Activated naive CD4-positive, alpha-beta T cell (primary cell): Measurements from ENCODE around the gene C1QB.
"Not testable (repeated sequence)": the region's sequence is repeated elsewhere in the genome, so short reads cannot be mapped to it uniquely, and the experiment has no call there.

Experiments
- DNase-seq, 4 experiments: peaks; one replicate each; lab custom pipeline; 2025; lab: John Stamatoyannopoulos, UW

Gene C1QB

GRCh38 chr1:22662986-22663408 lies 10.0 kb downstream of the C1QB start:
- DNase-seq: no peak

GRCh38 chr1:22665752-22666151 lies 12.7 kb downstream of the C1QB start:
- DNase-seq: no peak

DNA sequence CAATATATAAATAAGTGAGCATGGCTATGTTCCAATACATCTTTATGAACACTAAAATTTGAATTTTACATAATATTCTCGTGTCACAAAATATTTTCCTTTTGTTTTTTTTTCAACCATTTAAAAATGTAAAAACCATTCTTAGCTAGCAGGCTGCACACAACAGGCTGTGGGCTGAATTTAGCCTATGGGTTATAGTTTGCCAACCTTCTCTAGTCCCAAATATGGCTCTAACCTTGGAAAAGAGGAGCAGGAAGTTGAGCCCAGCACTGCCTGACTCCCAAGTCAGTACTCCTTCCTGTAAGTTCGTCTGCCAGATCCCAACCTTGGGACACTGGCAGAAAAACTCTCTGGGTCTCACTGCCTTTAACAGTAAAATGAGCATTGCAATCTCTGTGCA lies 13.4 kb downstream of the C1QB start:
- no peak for DNase-seq

DNA sequence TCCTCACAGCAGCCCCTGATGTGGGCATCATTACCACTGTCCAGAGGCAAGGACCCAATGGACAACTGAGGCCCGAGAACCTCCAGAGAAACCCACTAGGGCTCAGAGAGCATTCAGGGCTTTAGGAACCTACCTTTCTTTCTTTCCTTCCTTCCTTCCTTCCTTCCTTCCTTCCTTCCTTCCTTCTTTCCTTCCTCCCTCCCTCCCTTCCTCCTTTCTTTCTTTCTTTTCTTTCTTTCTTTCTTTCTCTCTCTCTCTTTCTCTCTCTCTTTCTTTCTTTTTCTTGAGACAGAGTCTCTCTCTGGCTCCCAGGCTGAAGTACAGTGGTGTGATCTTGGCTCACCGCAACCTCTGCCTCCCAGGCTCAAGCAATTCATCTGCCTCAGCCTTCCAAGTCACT lies 15.8 kb downstream of the C1QB start:
- not testable (repeated sequence) for DNase-seq

DNA sequence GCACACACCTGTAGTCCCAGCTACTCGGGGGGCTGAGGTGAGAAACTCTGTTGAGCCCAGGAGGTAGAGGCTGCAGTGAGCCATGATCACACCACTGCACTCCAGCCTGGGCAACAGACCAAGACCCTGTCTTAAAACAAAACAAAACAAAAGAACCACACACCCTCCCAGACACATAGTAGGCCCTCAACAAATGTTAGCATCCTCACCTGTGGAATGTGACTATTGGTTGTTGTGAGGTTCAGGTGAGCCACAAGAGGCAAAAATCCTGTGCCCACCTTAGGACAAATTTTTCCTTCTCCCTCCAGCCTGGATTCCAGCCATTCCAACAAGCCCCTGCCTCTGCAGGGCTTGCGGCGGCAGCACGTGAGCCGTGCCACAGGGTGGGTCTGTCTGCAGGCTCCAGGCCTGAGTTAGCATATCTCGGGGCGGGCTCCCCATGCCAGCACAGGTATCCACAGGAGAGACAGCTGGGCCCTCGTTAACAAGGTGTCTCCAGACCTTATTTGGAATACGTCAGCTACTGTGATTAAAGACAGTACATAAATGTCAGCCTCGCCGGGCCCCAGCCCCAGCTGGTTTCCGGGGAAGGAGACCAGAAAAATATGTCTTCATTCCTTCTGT lies 17.4 kb downstream of the C1QB start:
- DNase-seq: no peak

- no peak for DNase-seq
Measured at GRCh38 chr1:22671999-22672398, 19.0 kb downstream of the C1QB start.

DNA sequence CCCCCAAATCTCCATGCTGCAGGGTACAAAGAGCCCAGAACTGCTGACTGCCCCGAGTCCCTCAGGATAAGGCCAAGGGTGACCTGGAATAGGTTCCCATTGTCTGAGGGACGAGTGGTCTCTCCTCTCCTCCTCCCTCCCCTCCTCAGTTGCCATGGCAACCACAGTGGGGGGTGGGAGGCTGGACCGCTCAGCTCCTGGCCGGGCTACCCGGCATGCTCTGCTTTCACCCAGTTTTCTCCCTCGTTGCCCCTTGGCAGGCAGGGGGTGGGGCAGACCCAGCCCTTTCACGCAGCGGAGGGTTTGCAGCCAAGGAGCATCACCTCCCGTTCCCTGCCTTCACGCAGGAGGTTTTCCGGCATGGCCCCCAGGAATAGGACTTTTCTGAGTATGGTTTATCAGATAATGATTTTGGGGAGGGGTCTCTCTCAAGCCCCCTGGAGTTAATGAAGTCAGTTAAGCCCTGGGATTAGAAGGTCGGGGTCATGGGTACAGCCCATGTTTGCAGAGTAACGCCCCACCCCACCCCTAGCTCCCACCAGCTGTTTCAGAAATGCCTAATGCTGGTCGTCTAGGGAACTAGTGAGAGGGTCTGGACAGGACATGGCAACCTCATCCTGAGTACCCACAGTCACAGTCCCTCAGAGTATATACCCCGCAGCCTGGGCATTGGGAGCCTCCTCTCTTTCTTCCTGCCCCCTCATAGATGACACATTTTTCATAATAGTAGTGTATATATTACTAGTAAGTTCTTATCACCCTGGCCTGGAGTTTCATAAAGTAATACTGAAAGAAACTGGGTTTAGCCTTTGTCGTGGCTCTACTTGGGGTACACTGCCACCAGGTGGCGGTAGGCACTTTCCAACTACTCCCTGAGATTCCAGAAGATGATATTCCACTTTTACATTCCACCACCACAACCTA lies 20.7 kb downstream of the C1QB start:
- no peak for DNase-seq

DNA sequence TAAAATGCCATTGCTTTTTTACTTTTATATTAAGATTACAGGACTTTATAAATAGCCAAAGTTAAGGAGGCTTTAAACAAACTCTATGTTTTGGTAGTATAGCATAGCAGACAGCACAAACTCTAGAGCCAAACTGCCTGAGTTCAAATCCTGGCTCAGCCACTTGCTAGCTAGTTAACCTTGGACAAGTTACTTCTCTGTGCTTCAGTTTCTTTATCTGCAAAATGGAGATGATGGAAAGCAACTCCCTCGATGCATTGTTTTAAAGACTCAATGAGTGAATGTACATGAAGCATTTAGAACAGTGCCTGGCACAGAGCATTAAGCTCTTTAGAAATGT lies 21.3 kb downstream of the C1QB start:
- no peak for DNase-seq

- DNase-seq: not testable (repeated sequence)
Measured at GRCh38 chr1:22676151-22676550, 23.1 kb downstream of the C1QB start.

DNA sequence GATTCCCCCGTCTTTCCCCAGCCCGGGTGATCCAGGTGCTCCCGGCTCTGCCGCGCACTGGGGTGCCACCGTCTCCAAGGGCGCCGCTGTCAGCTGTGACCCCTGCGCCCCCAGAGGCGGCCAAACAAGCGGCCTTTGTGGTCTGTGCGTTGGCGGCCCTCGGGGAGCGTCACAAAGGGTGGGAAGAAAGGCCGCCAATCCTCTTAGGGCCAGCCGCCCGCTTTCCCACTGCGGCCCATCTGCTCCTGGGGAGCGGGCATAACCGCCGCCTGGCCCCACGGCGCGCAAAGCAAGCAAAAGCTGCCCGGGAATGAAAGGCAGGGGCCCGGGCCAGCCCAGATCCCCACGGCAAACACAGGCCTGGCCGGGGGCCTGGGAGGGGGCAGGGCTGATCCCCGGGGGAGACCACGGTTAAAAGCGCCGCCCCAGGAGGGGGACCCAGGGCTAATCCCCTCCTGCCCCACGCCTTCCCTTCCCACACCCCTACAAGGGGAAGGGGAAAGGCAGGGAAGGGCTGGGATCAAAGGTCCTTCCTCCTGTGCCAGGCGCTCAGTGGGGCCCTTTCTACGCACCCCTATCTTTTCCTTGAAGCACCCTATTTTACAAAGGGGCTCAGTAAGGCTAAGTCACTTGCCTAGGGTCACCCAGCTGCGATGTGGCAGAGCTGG lies 24.0 kb downstream of the C1QB start:
- DNase-seq: no peak

- no peak for DNase-seq
Measured at GRCh38 chr1:22677931-22678896, 25.2 kb downstream of the C1QB start.

- no peak for DNase-seq
Measured at GRCh38 chr1:22680726-22681125, 27.7 kb downstream of the C1QB start.

DNA sequence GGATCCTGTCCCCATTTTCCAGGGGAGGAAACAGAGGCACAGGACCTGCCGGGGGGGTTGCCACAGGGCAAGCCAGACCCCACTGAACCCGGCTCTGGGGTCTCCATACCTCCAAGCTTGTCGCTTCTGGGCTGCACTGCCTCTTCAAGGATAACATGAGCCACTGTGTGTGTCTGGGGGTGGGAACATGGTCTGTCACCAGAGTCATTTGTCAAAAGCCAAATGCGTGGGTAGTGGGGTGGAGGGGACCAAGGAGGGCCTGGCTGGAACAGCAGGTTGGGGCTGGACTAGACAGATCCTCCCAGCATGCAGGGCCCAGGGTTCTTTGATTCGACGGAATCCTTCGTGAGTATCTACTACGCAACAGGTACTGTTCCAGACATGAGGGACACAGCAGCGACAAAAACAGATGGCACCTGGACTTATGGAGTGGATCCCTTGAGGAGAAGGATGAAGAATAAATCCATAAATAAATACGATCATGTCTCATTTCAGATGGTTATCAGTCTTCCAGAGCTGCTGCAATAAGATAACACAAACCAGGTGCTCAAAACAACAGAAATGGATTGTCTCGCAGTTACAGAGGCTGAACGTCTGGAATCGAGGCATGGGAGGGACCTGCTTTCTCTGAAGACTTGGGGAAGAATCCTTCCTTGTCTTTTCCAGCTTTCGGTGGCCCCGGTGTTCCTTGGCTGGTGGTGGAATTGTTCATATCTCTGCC lies 28.7 kb downstream of the C1QB start:
- DNase-seq: no peak

GRCh38 chr1:22683547-22683946 lies 30.5 kb downstream of the C1QB start:
- DNase-seq: no peak

DNA sequence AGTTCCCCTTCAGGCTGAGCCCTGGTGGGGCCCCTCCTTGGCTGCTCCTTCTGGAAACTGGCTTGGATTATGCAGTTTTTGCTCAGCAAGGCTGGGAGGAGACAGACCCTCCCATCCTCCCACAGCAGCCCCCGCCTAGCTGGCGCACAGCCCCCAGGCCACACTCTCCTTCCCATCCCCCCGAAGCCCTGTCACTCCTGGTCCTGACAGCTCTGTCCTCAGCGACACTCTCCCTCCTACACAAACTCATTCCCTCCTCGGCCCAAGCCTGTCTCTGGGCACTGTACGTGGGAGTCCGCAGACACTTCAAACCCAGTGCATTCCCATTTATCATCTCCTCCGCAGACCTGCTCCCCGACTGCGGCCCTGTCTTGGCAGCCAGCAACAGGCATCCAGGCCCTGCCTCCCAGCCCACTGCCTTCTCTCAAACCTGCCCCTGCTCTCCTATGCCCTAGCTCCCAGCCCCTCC lies 32.6 kb downstream of the C1QB start:
- no peak for DNase-seq

GRCh38 chr1:22687191-22687590 lies 34.2 kb downstream of the C1QB start:
- no peak for DNase-seq

GRCh38 chr1:22688466-22688865 lies 35.4 kb downstream of the C1QB start:
- DNase-seq: no peak

DNA sequence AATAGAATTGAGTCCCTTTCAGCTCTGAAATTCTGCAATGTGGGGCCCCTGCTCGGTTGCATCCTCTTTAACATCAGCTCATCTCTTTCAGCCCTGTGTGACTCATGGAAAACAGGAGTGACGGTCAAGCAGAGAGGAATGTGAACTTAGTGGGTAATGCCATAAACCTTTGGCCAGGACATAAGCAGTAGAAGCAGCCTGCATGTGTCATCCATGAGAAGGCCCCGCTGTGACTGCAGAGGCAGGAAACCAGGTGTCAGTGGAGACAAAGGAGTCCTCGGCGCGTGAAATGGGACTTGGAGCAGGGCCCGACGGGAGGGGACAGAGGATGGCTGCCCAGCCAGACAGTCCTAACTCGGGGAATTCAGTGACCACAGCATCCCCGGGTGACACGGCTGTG lies 36.5 kb downstream of the C1QB start:
- DNase-seq: no peak

DNA sequence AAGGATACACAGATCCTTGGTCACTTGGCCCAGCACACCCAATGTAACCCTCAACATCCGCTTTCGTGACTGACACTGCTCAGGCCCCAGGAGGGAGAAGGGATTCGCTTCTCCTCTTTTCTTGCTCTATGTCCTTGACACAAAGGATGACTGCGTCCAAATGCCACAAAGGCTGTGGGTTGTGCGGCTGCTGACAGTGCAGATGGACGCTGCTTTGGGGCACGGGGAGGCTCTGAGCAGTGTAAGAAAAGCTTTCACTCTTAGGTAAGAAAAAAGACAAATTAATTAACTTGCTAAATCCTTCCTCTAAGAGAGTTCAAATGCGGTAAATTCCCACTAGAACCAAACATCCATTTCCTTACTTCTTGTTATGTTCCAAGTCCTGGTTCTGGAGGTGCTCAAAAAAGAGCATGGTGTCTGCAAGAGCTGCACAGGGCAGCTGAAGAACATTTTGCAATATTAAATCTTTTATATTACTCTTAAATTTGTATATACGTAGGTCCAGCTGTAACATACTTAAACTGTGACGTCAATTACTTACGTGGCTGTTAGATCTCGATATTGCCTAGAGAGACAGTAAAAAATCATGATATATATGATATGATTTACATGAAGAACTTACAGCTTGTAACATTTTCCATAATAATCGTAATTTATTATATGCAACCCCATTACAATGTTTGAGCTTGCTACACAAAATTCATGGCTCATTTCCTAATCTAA lies 38.2 kb downstream of the C1QB start:
- DNase-seq: no peak

DNA sequence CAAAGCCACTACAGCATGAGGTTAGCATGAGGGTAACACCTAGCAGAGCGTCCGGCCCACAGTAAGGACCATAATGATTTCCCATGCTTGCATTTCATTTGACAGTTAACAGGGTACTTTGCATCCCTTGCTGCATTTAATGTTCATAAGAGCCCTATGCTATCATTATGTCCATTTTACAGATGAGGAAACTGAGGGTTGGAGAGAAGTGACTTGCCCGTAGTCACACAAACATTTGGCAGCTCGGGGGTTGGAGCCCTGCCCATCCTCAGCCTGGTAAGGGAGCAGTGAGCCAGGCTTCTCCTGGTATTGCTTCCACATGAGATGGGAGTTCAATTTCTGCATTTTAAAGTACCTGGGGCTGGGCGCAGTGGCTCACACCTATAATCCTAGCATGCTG lies 41.1 kb downstream of the C1QB start:
- DNase-seq: no peak
